AG08395 (cell line): ENCODE measurements around the gene CRB2.

ENCODE experiments used
- DNase-seq: peaks from one replicate; pipeline ENCODE4 v3.0.0; 2012; ENCODE audit warnings: mixed read lengths, low spot score

CRB2 gene

GRCh38 chr9:123406691-123407216 is 50.8 kb downstream of the CRB2 start:
- DNase-seq = no peak

GRCh38 chr9:123407217-123407851 is 51.3 kb downstream of the CRB2 start:
- no peak for DNase-seq

GRCh38 chr9:123408313-123409262 is 52.6 kb downstream of the CRB2 start:
- DNase-seq = no peak

- DNase-seq = no peak
Measured at GRCh38 chr9:123410281-123410910, 54.4 kb downstream of the CRB2 start.

- DNase-seq = no peak
Measured at GRCh38 chr9:123411191-123411590, 55.2 kb downstream of the CRB2 start.

GRCh38 chr9:123411636-123412035 is 55.6 kb downstream of the CRB2 start:
- DNase-seq = no peak

- DNase-seq = no peak
Measured at GRCh38 chr9:123412171-123412820, 56.3 kb downstream of the CRB2 start.

- no peak for DNase-seq
Measured at GRCh38 chr9:123414204-123414603, 58.2 kb downstream of the CRB2 start.

GRCh38 chr9:123414936-123415930 is 59.2 kb downstream of the CRB2 start:
- DNase-seq = peak; percentile 29

- DNase-seq = no peak
Measured at GRCh38 chr9:123416176-123416575, 60.2 kb downstream of the CRB2 start.

GRCh38 chr9:123417289-123418051 is 61.5 kb downstream of the CRB2 start:
- no peak for DNase-seq

- no peak for DNase-seq
Measured at GRCh38 chr9:123418052-123418430, 62.0 kb downstream of the CRB2 start.

GRCh38 chr9:123418506-123418905 is 62.5 kb downstream of the CRB2 start:
- no peak for DNase-seq

GRCh38 chr9:123419091-123419490 is 63.1 kb downstream of the CRB2 start:
- no peak for DNase-seq

GRCh38 chr9:123419721-123420591 is 64.0 kb downstream of the CRB2 start:
- DNase-seq = no peak

GRCh38 chr9:123420592-123421111 is 64.7 kb downstream of the CRB2 start:
- DNase-seq = no peak

- no peak for DNase-seq
Measured at GRCh38 chr9:123421186-123421585, 65.2 kb downstream of the CRB2 start.

- DNase-seq = no peak
Measured at GRCh38 chr9:123421801-123422455, 65.9 kb downstream of the CRB2 start.
